ENCODE measurements around the gene MOGAT2. TPM values are rescaled to one million over a fixed set of nuclear protein-coding genes. Genes with fewer than 3 reads are reported as not detected.
A peak's percentile ranks its signal among the peaks of the same experiment; 100 is the strongest.

MOGAT2 gene
- total and polyA plus RNA-seq, 2 of the 13 experiments (the other 11 are each of a cell fraction or from before 2014, with no cell fraction given), result 27.2 to 27.8 TPM

DNA sequence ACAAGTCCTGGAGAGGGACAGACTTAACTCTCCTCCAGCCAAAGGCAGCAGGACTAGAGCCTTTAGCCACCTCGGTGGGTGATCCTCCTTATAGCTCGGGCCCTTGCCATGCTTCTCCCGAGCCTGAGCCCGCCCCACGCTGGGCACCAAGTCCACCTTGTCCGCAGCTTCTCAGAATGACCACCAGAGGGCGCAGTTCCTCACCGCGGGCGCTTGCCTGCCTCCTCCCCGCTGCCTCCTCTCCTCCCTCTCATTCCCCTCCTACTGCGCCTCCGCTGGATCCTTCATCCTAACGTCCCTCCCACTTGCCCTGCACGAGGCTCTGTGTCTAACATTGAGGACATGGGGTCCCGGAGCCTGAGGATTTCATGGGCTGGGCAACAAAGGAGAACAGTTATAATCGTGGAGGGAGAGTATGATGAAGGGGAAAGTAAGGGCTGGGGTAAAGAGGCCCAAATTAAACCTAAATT lies 11.3 kb upstream of the MOGAT2 start (continued):
- TF ChIP-seq SOX13 (IDR thresholded peaks at IDR 0.05) (no peak), SOX13 (CRISPR knock-in tag; conservative IDR thresholded peaks at IDR 0.05 in 1 of 2, IDR thresholded peaks at IDR 0.05 in 1 of 2) (peak in 1 of 2 experiments; percentile 14; a peak in 1 of 4 replicates), ETV6 (CRISPR knock-in tag; conservative IDR thresholded peaks at IDR 0.05) (no peak), KLF6 (CRISPR knock-in tag; IDR thresholded peaks at IDR 0.05) (no peak), ZNF572 (CRISPR knock-in tag; IDR thresholded peaks at IDR 0.05) (0 out of 2 replicates have a peak, but pooled peaks have one; percentile 54), DNMT1 (CRISPR knock-in tag; IDR thresholded peaks at IDR 0.05) (no peak; the same call in 1 of the 2 replicates), SOX6 (IDR thresholded peaks at IDR 0.05) (no peak), SOX6 (CRISPR knock-in tag; IDR thresholded peaks at IDR 0.05) (peak; percentile 56), DNMT3B (CRISPR knock-in tag; conservative IDR thresholded peaks at IDR 0.05) (no peak), SAFB2 (CRISPR knock-in tag; IDR thresholded peaks at IDR 0.05; ENCODE audit: borderline replicate concordance, low read depth) (no peak), HNRNPH1 (optimal IDR thresholded peaks at IDR 0.05; ENCODE audit: low read depth, low read length) (no peak), NR3C1 (CRISPR knock-in tag; IDR thresholded peaks at IDR 0.05) (no peak), ZMAT3 (CRISPR knock-in tag; conservative IDR thresholded peaks at IDR 0.05) (peak; percentile 49; the same call in 1 of the 2 replicates), MAFF (IDR thresholded peaks at IDR 0.05; ENCODE audit: low read depth, low read length) (no peak), ZNF879 (CRISPR knock-in tag; IDR thresholded peaks at IDR 0.05) (no peak), ZNF501 (CRISPR knock-in tag; IDR thresholded peaks at IDR 0.05) (0 out of 2 replicates have a peak, but pooled peaks have one; percentile 45), TAF15 (IDR thresholded peaks at IDR 0.05; ENCODE audit: low read depth, low read length, poor library complexity, severe bottlenecking) (no peak), ZNF253 (CRISPR knock-in tag; IDR thresholded peaks at IDR 0.05; ENCODE audit: borderline replicate concordance) (no peak), NR2F6 (IDR thresholded peaks at IDR 0.05) (no peak), NR2F6 (CRISPR knock-in tag; IDR thresholded peaks at IDR 0.05) (0 out of 2 replicates have a peak, but pooled peaks have one; percentile 39)
- TF ChIP-seq, protein P1, sequence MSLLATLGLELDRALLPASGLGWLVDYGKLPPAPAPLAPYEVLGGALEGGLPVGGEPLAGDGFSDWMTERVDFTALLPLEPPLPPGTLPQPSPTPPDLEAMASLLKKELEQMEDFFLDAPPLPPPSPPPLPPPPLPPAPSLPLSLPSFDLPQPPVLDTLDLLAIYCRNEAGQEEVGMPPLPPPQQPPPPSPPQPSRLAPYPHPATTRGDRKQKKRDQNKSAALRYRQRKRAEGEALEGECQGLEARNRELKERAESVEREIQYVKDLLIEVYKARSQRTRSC (CRISPR knock-in tag; IDR thresholded peaks at IDR 0.05; ENCODE audit: low read depth), result no peak
- TF ChIP-seq, protein P2, sequence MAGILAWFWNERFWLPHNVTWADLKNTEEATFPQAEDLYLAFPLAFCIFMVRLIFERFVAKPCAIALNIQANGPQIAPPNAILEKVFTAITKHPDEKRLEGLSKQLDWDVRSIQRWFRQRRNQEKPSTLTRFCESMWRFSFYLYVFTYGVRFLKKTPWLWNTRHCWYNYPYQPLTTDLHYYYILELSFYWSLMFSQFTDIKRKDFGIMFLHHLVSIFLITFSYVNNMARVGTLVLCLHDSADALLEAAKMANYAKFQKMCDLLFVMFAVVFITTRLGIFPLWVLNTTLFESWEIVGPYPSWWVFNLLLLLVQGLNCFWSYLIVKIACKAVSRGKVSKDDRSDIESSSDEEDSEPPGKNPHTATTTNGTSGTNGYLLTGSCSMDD (CRISPR knock-in tag; IDR thresholded peaks at IDR 0.05), result no peak
- TF ChIP-seq, protein P3, sequence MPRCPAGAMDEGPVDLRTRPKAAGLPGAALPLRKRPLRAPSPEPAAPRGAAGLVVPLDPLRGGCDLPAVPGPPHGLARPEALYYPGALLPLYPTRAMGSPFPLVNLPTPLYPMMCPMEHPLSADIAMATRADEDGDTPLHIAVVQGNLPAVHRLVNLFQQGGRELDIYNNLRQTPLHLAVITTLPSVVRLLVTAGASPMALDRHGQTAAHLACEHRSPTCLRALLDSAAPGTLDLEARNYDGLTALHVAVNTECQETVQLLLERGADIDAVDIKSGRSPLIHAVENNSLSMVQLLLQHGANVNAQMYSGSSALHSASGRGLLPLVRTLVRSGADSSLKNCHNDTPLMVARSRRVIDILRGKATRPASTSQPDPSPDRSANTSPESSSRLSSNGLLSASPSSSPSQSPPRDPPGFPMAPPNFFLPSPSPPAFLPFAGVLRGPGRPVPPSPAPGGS (CRISPR knock-in tag; IDR thresholded peaks at IDR 0.05), result no peak
- TF ChIP-seq, protein P4, sequence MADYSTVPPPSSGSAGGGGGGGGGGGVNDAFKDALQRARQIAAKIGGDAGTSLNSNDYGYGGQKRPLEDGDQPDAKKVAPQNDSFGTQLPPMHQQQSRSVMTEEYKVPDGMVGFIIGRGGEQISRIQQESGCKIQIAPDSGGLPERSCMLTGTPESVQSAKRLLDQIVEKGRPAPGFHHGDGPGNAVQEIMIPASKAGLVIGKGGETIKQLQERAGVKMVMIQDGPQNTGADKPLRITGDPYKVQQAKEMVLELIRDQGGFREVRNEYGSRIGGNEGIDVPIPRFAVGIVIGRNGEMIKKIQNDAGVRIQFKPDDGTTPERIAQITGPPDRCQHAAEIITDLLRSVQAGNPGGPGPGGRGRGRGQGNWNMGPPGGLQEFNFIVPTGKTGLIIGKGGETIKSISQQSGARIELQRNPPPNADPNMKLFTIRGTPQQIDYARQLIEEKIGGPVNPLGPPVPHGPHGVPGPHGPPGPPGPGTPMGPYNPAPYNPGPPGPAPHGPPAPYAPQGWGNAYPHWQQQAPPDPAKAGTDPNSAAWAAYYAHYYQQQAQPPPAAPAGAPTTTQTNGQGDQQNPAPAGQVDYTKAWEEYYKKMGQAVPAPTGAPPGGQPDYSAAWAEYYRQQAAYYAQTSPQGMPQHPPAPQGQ (CRISPR knock-in tag; IDR thresholded peaks at IDR 0.05; ENCODE audit: borderline replicate concordance), result no peak
